Lower leg skin (tissue), 4 donors: ENCODE measurements around the gene VIPR1. TPM values are rescaled to one million over a fixed set of nuclear protein-coding genes. Genes with fewer than 3 reads are reported as not detected.

Source experiments
- DNase-seq, 2 donors: peaks; one replicate each; pipeline ENCODE4 v3.0.0-alpha.2; 2019; ENCODE audit warnings: low spot score in 2 of 2
- H3K4me3 ChIP-seq: fragments of 200-600 bp; sonication (generic); 2 replicates; pipeline ENCODE4 v1.5.1; 2017; ENCODE audit warnings: mild to moderate bottlenecking, low read depth; ENCODE audit not compliant: poor library complexity, severe bottlenecking
- CTCF ChIP-seq, 3 donors: fragments of 450-650 bp; IDR thresholded peaks; one replicate each; pipeline ENCODE4 v1.5.1; 2016; ENCODE audit warnings: antibody characterized with exemption in 3 of 3, mild to moderate bottlenecking in 3 of 3, moderate library complexity in 2 of 3
- POLR2A ChIP-seq, 2 donors: fragments of 450-650 bp; IDR thresholded peaks; one replicate each; pipeline ENCODE4 v1.6.1; 2016 to 2017; ENCODE audit warnings: antibody characterized with exemption in 2 of 2, mild to moderate bottlenecking in 1 of 2, moderate library complexity in 1 of 2
- WGBS, 2 donors: methylation state at CpG; one replicate each; pipeline ENCODE4 v1.1.5; 2018; 5-methylcytosine and 5-hydroxymethylcytosine counted together
- intact Hi-C: fragments of 100-400 bp; cut with DNase I; formaldehyde crosslinking; loops from one replicate; pipeline ENCODE4 v1.15.0; 2023; ENCODE audit warnings: low total_unique reads
- total RNA-seq, 4 donors: library from RNA; depleted of rRNA; stranded (reverse); fragments of >200 nt; gene quantifications; one replicate each; pipeline ENCODE4 v1.1.0, GENCODE V29; 2016

VIPR1 gene
- total RNA-seq, 4 donors from 2014 or later, result 69.9 to 110 (median 70.8) TPM

GRCh38 chr3:42504334-42505127, 2.1 kb downstream of the VIPR1 start:
- intact Hi-C loops, result no loop called here
- TF ChIP-seq POLR2A (IDR thresholded peaks at IDR 0.05) (no peak), CTCF (IDR thresholded peaks at IDR 0.05) (no peak)
- H3K4me3 ChIP-seq, result no peak overlapping the region
- peak; percentile 14 to 84 for DNase-seq
- 50 to 60% methylated on average over 10 of the region's 10 CpGs for WGBS, 2 donors

- no peak overlapping the region for H3K4me3 ChIP-seq
- intact Hi-C loops, result no loop called here
- TF ChIP-seq POLR2A (IDR thresholded peaks at IDR 0.05), result no peak
- no peak for TF ChIP-seq CTCF (IDR thresholded peaks at IDR 0.05)
- WGBS, 2 donors, result 71 to 83% methylated on average over 5 to 6 of the region's 6 CpGs
- peak; percentile 13 to 82 for DNase-seq
Measured at GRCh38 chr3:42505128-42505848, 2.8 kb downstream of the VIPR1 start.

- intact Hi-C loops, result no loop called here
- no peak for TF ChIP-seq POLR2A (IDR thresholded peaks at IDR 0.05)
- no peak for TF ChIP-seq CTCF (IDR thresholded peaks at IDR 0.05)
- 82 to 92% methylated on average over 3 to 4 of the region's 4 CpGs for whole genome bisulfite sequencing, 2 donors
- DNase-seq, result peak; percentile 11 to 76
- H3K4me3 ChIP-seq, result no peak overlapping the region
Measured at GRCh38 chr3:42505849-42506410, 3.5 kb downstream of the VIPR1 start.

GRCh38 chr3:42507252-42507651, 4.8 kb downstream of the VIPR1 start:
- peak in 1 of 2 donors; percentile 85 for DNase-seq
- 31 to 32% methylated on average over 7 of the region's 7 CpGs for WGBS, 2 donors
- no peak overlapping the region for H3K4me3 ChIP-seq
- intact Hi-C loops, result no loop called here
- no peak for TF ChIP-seq CTCF (IDR thresholded peaks at IDR 0.05)

GRCh38 chr3:42507761-42508335, 5.4 kb downstream of the VIPR1 start:
- no peak overlapping the region for H3K4me3 ChIP-seq
- no peak for TF ChIP-seq POLR2A (IDR thresholded peaks at IDR 0.05)
- no peak for TF ChIP-seq CTCF (IDR thresholded peaks at IDR 0.05)
- DNase-seq, result peak in 1 of 2 donors; percentile 84
- 49 to 53% methylated on average over 6 of the region's 6 CpGs for WGBS, 2 donors
- intact Hi-C loops, result no loop called here
